GM23338 (cell line): ENCODE measurements around the gene PIEZO2. TPM values are rescaled to one million over a fixed set of nuclear protein-coding genes. Genes with fewer than 3 reads are reported as not detected.

ENCODE experiments used
- ATAC-seq: fragments of 200-7000 bp; cut with Tn5 transposase; 3 replicates; pipeline ENCODE4 v1.9.1; 2020
- DNase-seq: peaks from one replicate; pipeline ENCODE4 v3.0.0-alpha.2; 2015; ENCODE audit warnings: low spot score
- H2AFZ ChIP-seq: fragments of 200-600 bp; sonication (generic); 2 replicates; pipeline ENCODE4 v1.8.0; 2016; ENCODE audit warnings: antibody characterized with exemption, mild to moderate bottlenecking, moderate library complexity
- H3F3A ChIP-seq: fragments of 200-600 bp; sonication (generic); replicated peaks from 2 replicates; pipeline ENCODE4 v1.8.0; 2017; ENCODE audit warnings: antibody characterized with exemption, mixed run types, low read depth
- H3K27ac ChIP-seq: fragments of 200-600 bp; sonication (generic); 2 replicates; pipeline ENCODE4 v1.6.1; 2016; ENCODE audit warnings: low read depth
- H3K27me3 ChIP-seq: fragments of 200-600 bp; sonication (generic); 2 replicates; pipeline ENCODE4 v1.8.0; 2016; ENCODE audit warnings: mild to moderate bottlenecking, mixed run types, moderate library complexity; ENCODE audit not compliant: insufficient read depth
- H3K36me3 ChIP-seq: fragments of 200-600 bp; sonication (generic); 2 replicates; pipeline ENCODE4 v1.8.0; 2016; ENCODE audit warnings: mild to moderate bottlenecking; ENCODE audit not compliant: insufficient read depth
- H3K4me1 ChIP-seq: fragments of 200-600 bp; sonication (generic); 2 replicates; pipeline ENCODE4 v1.8.0; 2016; ENCODE audit warnings: mild to moderate bottlenecking, moderate library complexity; ENCODE audit not compliant: insufficient read depth
- H3K4me2 ChIP-seq: fragments of 200-600 bp; sonication (generic); 2 replicates; pipeline ENCODE4 v1.7.1; 2017; ENCODE audit warnings: mixed run types
- H3K4me3 ChIP-seq: fragments of 200-600 bp; sonication (generic); 2 replicates; pipeline ENCODE4 v1.6.1; 2016; ENCODE audit warnings: mixed run types
- H3K79me2 ChIP-seq: fragments of 200-600 bp; sonication (generic); replicated peaks from 2 replicates; pipeline ENCODE4 v1.8.0; 2017; ENCODE audit warnings: mild to moderate bottlenecking; ENCODE audit not compliant: insufficient read depth
- H3K9me2 ChIP-seq: fragments of 200-600 bp; sonication (generic); 2 replicates; pipeline ENCODE4 v1.8.0; 2017; ENCODE audit not compliant: insufficient read depth
- H4K20me1 ChIP-seq: fragments of 200-600 bp; sonication (generic); replicated peaks from 2 replicates; pipeline ENCODE4 v1.8.0; 2017; ENCODE audit warnings: mild to moderate bottlenecking; ENCODE audit not compliant: insufficient read depth
- H3K27ac Mint-ChIP-seq: 2 replicates; pipeline ENCODE4 v1.8.0; 2020; ENCODE audit warnings: inconsistent platforms, mild to moderate bottlenecking, moderate library complexity, mixed read lengths
- H3K27me3 Mint-ChIP-seq: 3 replicates; pipeline ENCODE4 v1.8.0; 2022; ENCODE audit warnings: low read depth, mild to moderate bottlenecking, moderate library complexity, mixed read lengths, inconsistent platforms; ENCODE audit not compliant: insufficient read depth, poor library complexity
- H3K36me3 Mint-ChIP-seq: 3 replicates; pipeline ENCODE4 v1.8.0; 2021; ENCODE audit warnings: low read depth, mild to moderate bottlenecking, inconsistent platforms, moderate library complexity, mixed read lengths
- H3K4me1 Mint-ChIP-seq: 3 replicates; pipeline ENCODE4 v1.8.0; 2020; ENCODE audit warnings: mild to moderate bottlenecking, inconsistent platforms, mixed read lengths
- H3K4me3 Mint-ChIP-seq: 3 replicates; pipeline ENCODE4 v1.8.0; 2021; ENCODE audit warnings: moderate library complexity, mild to moderate bottlenecking, inconsistent platforms, mixed read lengths
- H3K9me3 Mint-ChIP-seq: 3 replicates; pipeline ENCODE4 v1.8.0; 2020; ENCODE audit warnings: moderate library complexity, mild to moderate bottlenecking, inconsistent platforms, mixed read lengths
- CREB1 ChIP-seq: fragments of 250-450 bp; sonication (Bioruptor Pico); IDR thresholded peaks from 2 replicates; pipeline ENCODE4 v1.5.0; 2020; ENCODE audit warnings: low read depth, mild to moderate bottlenecking, moderate library complexity
- CTCF ChIP-seq, 2 experiments: fragments of 200-600 bp in 1 of 2; sonication (generic) in 1 of 2; conservative IDR thresholded peaks; 2 replicates each; pipeline versions ENCODE4 v1.5.1 to v1.6.1; 2016 to 2017; ENCODE audit warnings: antibody characterized with exemption in 2 of 2, low read depth in 2 of 2, mild to moderate bottlenecking in 2 of 2, moderate library complexity in 1 of 2
- ETS1 ChIP-seq: IDR thresholded peaks from 2 replicates; pipeline ENCODE4 v1.6.1; 2016; ENCODE audit warnings: antibody characterized with exemption
- EZH2 ChIP-seq: fragments of 200-600 bp; sonication (generic); IDR thresholded peaks from one replicate; pipeline ENCODE4 v1.8.0; 2017; ENCODE audit warnings: antibody characterized with exemption, mild to moderate bottlenecking, low read depth; ENCODE audit not compliant: unreplicated experiment
- EZH2phosphoT487 ChIP-seq: fragments of 200-600 bp; sonication (generic); IDR thresholded peaks from one replicate; pipeline ENCODE4 v1.8.1; 2018; ENCODE audit warnings: antibody characterized with exemption; ENCODE audit not compliant: unreplicated experiment
- JUNB ChIP-seq: IDR thresholded peaks from one replicate; pipeline ENCODE4 v1.6.1; 2016; ENCODE audit warnings: antibody characterized with exemption; ENCODE audit not compliant: unreplicated experiment
- NANOG ChIP-seq: IDR thresholded peaks from 2 replicates; pipeline ENCODE4 v1.6.1; 2016; ENCODE audit warnings: antibody characterized with exemption, borderline replicate concordance
- POLR2AphosphoS5 ChIP-seq: IDR thresholded peaks from 2 replicates; pipeline ENCODE4 v1.6.1; 2016; ENCODE audit warnings: antibody characterized with exemption, low read depth
- REST ChIP-seq: IDR thresholded peaks from one replicate; pipeline ENCODE4 v1.6.1; 2018; ENCODE audit warnings: antibody characterized with exemption; ENCODE audit not compliant: unreplicated experiment
- STAT1 ChIP-seq: IDR thresholded peaks from one replicate; pipeline ENCODE4 v1.6.1; 2016; ENCODE audit warnings: antibody characterized with exemption; ENCODE audit not compliant: unreplicated experiment
- ZNF114 ChIP-seq: fragments of 250-450 bp; sonication (Bioruptor Pico); IDR thresholded peaks from 2 replicates; pipeline ENCODE4 v1.5.0; 2020; ENCODE audit warnings: mild to moderate bottlenecking, moderate library complexity
- ZNF331 ChIP-seq: fragments of 250-450 bp; sonication (Bioruptor Pico); IDR thresholded peaks from 2 replicates; pipeline ENCODE4 v1.5.0; 2020; ENCODE audit warnings: low read depth, mild to moderate bottlenecking, moderate library complexity
- ZNF462 ChIP-seq: fragments of 250-450 bp; sonication (Bioruptor Pico); IDR thresholded peaks from 2 replicates; pipeline ENCODE4 v1.5.0; 2020; ENCODE audit warnings: mild to moderate bottlenecking, moderate library complexity
- polyA plus RNA-seq: library from polyadenylated mRNA; unstranded; fragments of >200 nt; fragmentation: Nextera tagmentation; extraction: Ambion mirVana; gene quantifications from 2 replicates; pipeline ENCODE4 v1.2.1, GENCODE V29; 2016
- total RNA-seq: library from RNA; depleted of rRNA; stranded (reverse); fragments of >200 nt; shearing (Covaris generic); gene quantifications from 2 replicates; pipeline ENCODE4 v1.2.3, GENCODE V29; 2014

Gene PIEZO2
- total and polyA plus RNA-seq, 2 experiments from 2014 or later: 4.8 to 8.2 TPM

GRCh38 chr18:10850840-10851239 lies 298.5 kb downstream of the PIEZO2 start:
- no peaks in the 10 kb centered on the region for H3F3A ChIP-seq
- no peaks in the 10 kb centered on the region for H3K36me3 ChIP-seq
- Mint-ChIP-seq H3K27me3 (peaks cover 2% of the 10 kb centered on the region), H3K4me1 (peaks cover 56% of the 10 kb centered on the region), H3K36me3 (peaks cover 24% of the 10 kb centered on the region), H3K27ac (no peak overlapping the region), H3K4me3 (no peak overlapping the region), H3K9me3 (peaks cover 5% of the 10 kb centered on the region; the same call in 2 of the 3 replicates)
- no peak for ATAC-seq
- no peak for DNase-seq
- H3K9me2 ChIP-seq: no peaks in the 10 kb centered on the region
- H3K4me2 ChIP-seq: no peak overlapping the region
- H3K4me1 ChIP-seq: peaks cover 22% of the 10 kb centered on the region
- no peaks in the 10 kb centered on the region for H3K79me2 ChIP-seq
- no peak overlapping the region for H3K4me3 ChIP-seq
- H3K27me3 ChIP-seq: no peaks in the 10 kb centered on the region
- H2AFZ ChIP-seq: no peak overlapping the region
- TF ChIP-seq CTCF (conservative IDR thresholded peaks at IDR 0.05; ENCODE audit: low read depth in 2 of 2) (no peak), STAT1 (no peak), ZNF114 (CRISPR knock-in tag) (no peak), ETS1 (no peak), POLR2AphosphoS5 (no peak), JUNB (no peak), NANOG (no peak), EZH2phosphoT487 (no peak), EZH2 (no peak), REST (no peak), ZNF331 (CRISPR knock-in tag) (no peak), ZNF462 (CRISPR knock-in tag) (no peak), CREB1 (CRISPR knock-in tag) (no peak)
- H4K20me1 ChIP-seq: no peaks in the 10 kb centered on the region
- H3K27ac ChIP-seq: no peak overlapping the region
